Nephron (organoid): ENCODE data around the gene KIF2A.

Source experiments
- H3K27ac Mint-ChIP-seq, 3 experiments: 2 replicates each; pipeline ENCODE4 v1.8.0; 2020; ENCODE audit warnings: mixed read lengths in 3 of 3, mild to moderate bottlenecking in 2 of 3, moderate library complexity in 1 of 3
- H3K27me3 Mint-ChIP-seq: 2 replicates; pipeline ENCODE4 v1.8.0; 2021; ENCODE audit warnings: low read depth, mild to moderate bottlenecking, moderate library complexity, mixed read lengths
- H3K36me3 Mint-ChIP-seq: 2 replicates; pipeline ENCODE4 v1.8.0; 2020; ENCODE audit warnings: low read depth, mixed read lengths
- H3K4me1 Mint-ChIP-seq: 2 replicates; pipeline ENCODE4 v1.8.0; 2020; ENCODE audit warnings: mixed read lengths
- H3K4me3 Mint-ChIP-seq, 3 experiments: 2 replicates each; pipeline ENCODE4 v1.8.0; 2020; ENCODE audit warnings: mild to moderate bottlenecking in 3 of 3, mixed read lengths in 3 of 3, moderate library complexity in 2 of 3
- H3K9me3 Mint-ChIP-seq: 2 replicates; pipeline ENCODE4 v1.8.0; 2020; ENCODE audit warnings: mixed read lengths
- TF ChIP-seq, protein P1 (sequence below), 3 experiments: fragments of 200-600 bp; sonication (generic); IDR thresholded peaks; one replicate each; pipeline ENCODE4 v1.5.0; 2021; ENCODE audit warnings: antibody characterized with exemption in 3 of 3; ENCODE audit not compliant: unreplicated experiment in 3 of 3

KIF2A gene

DNA sequence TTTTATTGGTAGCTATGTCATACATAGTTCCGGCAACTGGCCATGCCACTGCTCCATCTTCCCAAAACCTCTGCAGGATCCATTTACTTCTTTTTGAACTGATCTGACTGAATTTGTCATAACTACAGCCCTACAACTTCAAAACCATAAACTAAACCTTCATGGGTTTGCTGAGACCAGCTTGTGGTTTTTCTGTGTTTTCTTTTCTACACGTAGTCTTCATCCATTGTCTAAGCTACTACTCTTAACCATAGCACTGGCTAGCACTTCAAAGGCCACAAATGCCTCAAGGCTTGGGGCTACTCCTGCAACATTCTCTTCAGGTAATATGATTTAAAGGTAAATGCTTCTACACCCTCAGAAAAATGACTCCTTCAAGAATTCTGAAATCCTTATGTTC is 9.0 kb upstream of the KIF2A start:
- no peak overlapping the region for H3K4me3 Mint-ChIP-seq
- TF ChIP-seq, protein P1, sequence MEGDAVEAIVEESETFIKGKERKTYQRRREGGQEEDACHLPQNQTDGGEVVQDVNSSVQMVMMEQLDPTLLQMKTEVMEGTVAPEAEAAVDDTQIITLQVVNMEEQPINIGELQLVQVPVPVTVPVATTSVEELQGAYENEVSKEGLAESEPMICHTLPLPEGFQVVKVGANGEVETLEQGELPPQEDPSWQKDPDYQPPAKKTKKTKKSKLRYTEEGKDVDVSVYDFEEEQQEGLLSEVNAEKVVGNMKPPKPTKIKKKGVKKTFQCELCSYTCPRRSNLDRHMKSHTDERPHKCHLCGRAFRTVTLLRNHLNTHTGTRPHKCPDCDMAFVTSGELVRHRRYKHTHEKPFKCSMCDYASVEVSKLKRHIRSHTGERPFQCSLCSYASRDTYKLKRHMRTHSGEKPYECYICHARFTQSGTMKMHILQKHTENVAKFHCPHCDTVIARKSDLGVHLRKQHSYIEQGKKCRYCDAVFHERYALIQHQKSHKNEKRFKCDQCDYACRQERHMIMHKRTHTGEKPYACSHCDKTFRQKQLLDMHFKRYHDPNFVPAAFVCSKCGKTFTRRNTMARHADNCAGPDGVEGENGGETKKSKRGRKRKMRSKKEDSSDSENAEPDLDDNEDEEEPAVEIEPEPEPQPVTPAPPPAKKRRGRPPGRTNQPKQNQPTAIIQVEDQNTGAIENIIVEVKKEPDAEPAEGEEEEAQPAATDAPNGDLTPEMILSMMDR (IDR thresholded peaks at IDR 0.05; ENCODE audit: unreplicated experiment in 3 of 3): no peak

DNA sequence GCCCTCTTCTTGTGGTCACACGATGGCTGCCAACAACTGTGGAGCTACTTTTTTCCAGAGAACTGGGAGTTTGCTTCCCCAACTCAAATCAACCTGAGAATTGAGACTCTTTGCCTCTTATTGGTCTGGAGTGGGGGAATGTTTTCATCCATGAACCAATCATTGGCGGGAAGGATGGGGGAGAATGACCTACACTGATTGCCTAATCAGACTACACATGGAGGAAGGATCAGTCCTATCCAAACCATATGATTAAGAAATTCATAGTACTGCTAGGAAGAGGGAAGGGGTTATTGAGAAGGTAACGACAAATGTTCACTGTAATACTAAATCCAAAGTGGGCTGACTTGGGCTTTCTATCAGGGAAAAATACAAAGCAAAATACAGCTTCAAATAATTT is 7.9 kb upstream of the KIF2A start:
- H3K36me3 Mint-ChIP-seq: no peaks in the 10 kb centered on the region
- H3K4me1 Mint-ChIP-seq: no peaks in the 10 kb centered on the region
- H3K27ac Mint-ChIP-seq: no peak overlapping the region
- H3K27me3 Mint-ChIP-seq: no peaks in the 10 kb centered on the region
- H3K9me3 Mint-ChIP-seq: peaks cover 5% of the 10 kb centered on the region
- no peak overlapping the region for H3K4me3 Mint-ChIP-seq
- TF ChIP-seq, protein P1 (IDR thresholded peaks at IDR 0.05; ENCODE audit: unreplicated experiment in 3 of 3): no peak

More for the DNA sequence above, 9.0 kb upstream of the KIF2A start:
- Mint-ChIP-seq H3K36me3 (no peaks in the 10 kb centered on the region), H3K4me1 (no peaks in the 10 kb centered on the region), H3K27me3 (no peaks in the 10 kb centered on the region), H3K9me3 (peaks cover 9% of the 10 kb centered on the region), H3K27ac (no peak overlapping the region)

DNA sequence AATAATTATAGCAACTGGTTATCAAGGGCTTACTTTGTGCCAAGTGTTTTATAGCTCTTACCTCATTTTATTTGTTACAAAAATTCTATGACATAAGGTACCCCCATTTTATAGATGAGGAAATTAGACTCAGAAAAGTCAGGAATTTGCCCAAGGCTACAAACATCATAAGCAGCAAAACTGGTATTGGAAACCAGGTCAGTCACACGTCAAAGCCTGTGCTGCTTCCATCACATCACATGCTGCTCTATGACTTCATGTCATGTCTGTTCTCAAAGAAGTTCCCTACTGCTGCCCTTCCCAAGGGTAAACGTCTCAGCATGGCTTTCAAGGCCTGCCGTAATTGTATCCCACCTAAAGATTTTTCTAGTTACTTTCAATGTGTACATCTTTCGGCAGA is 6.9 kb upstream of the KIF2A start:
- TF ChIP-seq, protein P1 (IDR thresholded peaks at IDR 0.05; ENCODE audit: unreplicated experiment in 3 of 3): no peak
- Mint-ChIP-seq H3K4me1 (no peaks in the 10 kb centered on the region), H3K4me3 (no peak overlapping the region), H3K36me3 (no peaks in the 10 kb centered on the region), H3K27ac (no peak overlapping the region), H3K27me3 (no peaks in the 10 kb centered on the region), H3K9me3 (peaks cover 4% of the 10 kb centered on the region)

DNA sequence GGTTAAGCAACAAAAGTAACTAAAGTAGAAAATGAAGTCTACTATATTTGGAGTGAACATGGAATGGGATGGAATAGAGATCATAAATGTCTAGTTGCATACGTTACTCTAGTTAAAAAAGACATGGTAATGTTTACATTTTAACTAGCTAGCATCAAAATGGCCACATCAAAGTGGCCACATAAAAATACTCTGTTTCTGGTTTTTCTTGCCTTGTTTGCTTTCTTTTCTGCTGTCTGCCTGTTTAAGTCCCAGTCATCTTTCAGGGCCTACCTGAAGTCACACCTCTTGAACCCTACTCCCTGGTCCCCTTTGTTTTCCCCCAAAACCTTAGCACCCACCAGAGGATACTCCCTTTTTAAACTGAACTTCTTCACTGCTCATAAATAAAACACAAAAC is 6.4 kb upstream of the KIF2A start:
- Mint-ChIP-seq H3K4me1 (no peaks in the 10 kb centered on the region), H3K36me3 (no peaks in the 10 kb centered on the region), H3K27ac (peak overlapping the region in 1 of 3 experiments; percentile 7), H3K9me3 (peaks cover 2% of the 10 kb centered on the region), H3K27me3 (no peaks in the 10 kb centered on the region), H3K4me3 (no peak overlapping the region)
- TF ChIP-seq, protein P1 (IDR thresholded peaks at IDR 0.05; ENCODE audit: unreplicated experiment in 3 of 3): no peak

DNA sequence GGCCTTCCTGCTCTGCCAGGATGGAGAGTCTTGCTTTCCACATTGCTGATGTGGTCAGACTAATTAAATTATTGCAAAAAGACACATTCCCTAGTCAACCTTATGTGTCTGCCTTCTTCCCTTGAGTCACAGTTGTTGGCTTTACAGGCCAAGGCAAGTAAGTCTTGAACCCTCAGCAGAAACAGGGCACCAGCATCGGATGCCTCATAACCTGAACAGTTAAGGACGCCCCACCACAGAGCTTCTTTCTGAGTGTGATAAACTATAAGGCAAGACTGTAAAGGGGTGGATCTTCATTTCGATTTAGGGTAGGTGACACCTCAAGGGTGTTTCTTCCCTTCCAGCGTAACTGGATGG is 670 bp upstream of the KIF2A start:
- Mint-ChIP-seq H3K27ac (peak overlapping the region; percentile 90 to 95 (median 92)), H3K4me3 (peak overlapping the region; percentile 83 to 88 (median 88)), H3K4me1 (peaks cover 34% of the 10 kb centered on the region), H3K36me3 (peaks cover 3% of the 10 kb centered on the region), H3K27me3 (no peaks in the 10 kb centered on the region), H3K9me3 (no peaks in the 10 kb centered on the region)
- TF ChIP-seq, protein P1 (IDR thresholded peaks at IDR 0.05; ENCODE audit: unreplicated experiment in 3 of 3): no peak

DNA sequence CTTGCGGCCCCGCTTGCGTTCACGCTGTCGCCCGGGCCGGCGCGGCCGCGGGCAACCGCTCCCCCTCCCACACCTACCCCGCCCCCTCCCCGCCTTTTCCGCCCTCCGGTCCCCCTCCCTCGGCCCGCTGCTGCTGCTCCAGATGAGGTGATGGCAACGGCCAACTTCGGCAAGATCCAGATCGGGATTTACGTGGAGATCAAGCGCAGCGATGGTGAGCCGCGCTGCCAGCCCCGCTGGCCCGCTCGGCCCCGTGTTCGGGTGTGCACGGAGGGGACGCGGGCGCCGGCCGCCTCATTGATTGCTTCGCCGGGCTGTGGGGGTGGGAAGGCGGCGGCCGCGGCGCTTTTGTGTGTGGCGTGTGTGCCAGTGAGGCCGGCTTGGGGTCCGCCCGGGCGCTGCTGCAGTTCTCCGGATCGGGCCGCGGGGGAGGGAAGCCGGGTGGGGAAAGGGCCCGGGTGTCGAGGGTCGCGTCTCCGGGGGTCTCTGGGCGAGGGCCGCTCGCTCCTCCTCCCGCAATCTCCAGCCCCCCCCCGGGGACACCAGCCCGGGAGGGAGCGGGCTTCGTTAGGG is 403 bp downstream of the KIF2A start:
- H3K4me3 Mint-ChIP-seq: peak overlapping the region; percentile 92 to 98 (median 98)
- no peaks in the 10 kb centered on the region for H3K27me3 Mint-ChIP-seq
- TF ChIP-seq, protein P1 (IDR thresholded peaks at IDR 0.05; ENCODE audit: unreplicated experiment in 3 of 3): no peak
- H3K9me3 Mint-ChIP-seq: no peaks in the 10 kb centered on the region
- H3K36me3 Mint-ChIP-seq: peaks cover 6% of the 10 kb centered on the region
- peaks cover 45% of the 10 kb centered on the region for H3K4me1 Mint-ChIP-seq
- peak overlapping the region; percentile 73 to 97 (median 90) for H3K27ac Mint-ChIP-seq
